Right lobe of liver (tissue), 6 donors: Measurements from ENCODE around the gene PPP1R14B. TPM values are rescaled to one million over a fixed set of nuclear protein-coding genes. Genes with fewer than 3 reads are reported as not detected.

Experiments
- ATAC-seq, 4 donors: fragments of 200-7000 bp; cut with Tn5 transposase; one replicate each; pipeline ENCODE4 v1.9.1; 2020; ENCODE audit warnings: mild to moderate bottlenecking in 4 of 4, moderate library complexity in 4 of 4
- DNase-seq, 3 donors: peaks; one replicate each; pipeline ENCODE4 v3.0.0-alpha.2; 2020
- H3K27ac ChIP-seq, 3 donors: fragments of 200-600 bp; one replicate each; pipeline ENCODE4 v1.8.0; 2022
- H3K27me3 ChIP-seq, 2 donors: fragments of 200-600 bp; one replicate each; pipeline ENCODE4 v1.8.0; 2022
- H3K36me3 ChIP-seq, 4 donors: fragments of 200-600 bp; sonication (generic) in 1 of 4; one replicate each; pipeline versions ENCODE4 v1.5.1 to v1.8.0; 2017 to 2022; ENCODE audit warnings: control low read depth in 1 of 4
- H3K4me1 ChIP-seq, 4 donors: fragments of 200-600 bp; sonication (generic) in 1 of 4; one replicate each; pipeline versions ENCODE4 v1.5.1 to v1.8.0; 2017 to 2022; ENCODE audit warnings: control low read depth in 1 of 4
- H3K4me3 ChIP-seq, 3 donors: fragments of 200-600 bp; one replicate each; pipeline ENCODE4 v1.8.0; 2022
- H3K9me3 ChIP-seq, 4 donors: fragments of 200-600 bp; sonication (generic) in 1 of 4; one replicate each; pipeline versions ENCODE4 v1.5.1 to v1.8.0; 2017 to 2022; ENCODE audit warnings: control low read depth in 1 of 4
- CTCF ChIP-seq, 4 donors: fragments of 200-600 bp in 3 of 4; fragments of 450-650 bp in 1 of 4; IDR thresholded peaks; one replicate each; pipeline versions ENCODE4 v1.5.1 to v1.8.0; 2016 to 2022; ENCODE audit warnings: antibody characterized with exemption in 4 of 4, mild to moderate bottlenecking in 2 of 4
- POLR2A ChIP-seq: fragments of 450-650 bp; IDR thresholded peaks from one replicate; pipeline ENCODE4 v1.6.1; 2017; ENCODE audit warnings: antibody characterized with exemption, mild to moderate bottlenecking
- WGBS: methylation state at CpG from one replicate; pipeline ENCODE4 v1.1.6; 2018; ENCODE audit warnings: low coverage, low lambda C conversion rate; ENCODE audit not compliant: insufficient coverage; ENCODE audit errors: missing lambda C conversion rate; 5-methylcytosine and 5-hydroxymethylcytosine counted together
- intact Hi-C, 2 donors: fragments of 100-400 bp; cut with DNase I; formaldehyde crosslinking; loops; one replicate each; pipeline versions ENCODE4 v1.11.2 to v1.14.1; 2022
- total RNA-seq, 6 experiments: library from RNA; depleted of rRNA in 2 of 6; stranded (reverse); fragments of >200 nt in 2 of 6; fragmentation: NEBNext Ultra II Directional in 3 of 6; extraction: Animal tissue kit (Norgen Biotek cat#: 25700) in 3 of 6; gene quantifications; one replicate each; pipeline versions ENCODE4 v1.1.0 to v1.2.4, GENCODE V29; 2016 to 2023
- donor health status: DM: no; HTN: yes; CAD: no.
- donor health status: DM: no; HTN: no; CAD: no.
- donor health status: DM: no; HTN: no; CAD: no.
- donor health status: DM: no; HTN: yes; CAD: no.
- donor health status: DM: no; HTN: yes; CAD: no.

Gene PPP1R14B
- total RNA-seq, 6 experiments from 2014 or later, result 34.1 to 90.3 (median 49.7) TPM

GRCh38 chr11:64224151-64224890, 22.4 kb downstream of the PPP1R14B start:
- intact Hi-C loops, result no loop called here
- ATAC-seq (no peak), DNase-seq (peak in 1 of 3 donors; percentile 49)
- TF ChIP-seq POLR2A (no peak), CTCF (IDR thresholded peaks at IDR 0.05) (no peak)
- no peaks in the 10 kb centered on the region for H3K27me3 ChIP-seq
- no peaks in the 10 kb centered on the region for H3K9me3 ChIP-seq
- WGBS, result 100% methylated on average over 1 of the region's 17 CpGs
- peaks cover 0 to 28% (median 0%) of the 10 kb centered on the region in 4 donors for H3K36me3 ChIP-seq
- no peak overlapping the region for H3K27ac ChIP-seq
- H3K4me1 ChIP-seq, result peaks cover 4 to 18% (median 11%) of the 10 kb centered on the region in 4 donors
- H3K4me3 ChIP-seq, result no peak overlapping the region

- intact Hi-C loops, result no loop called here
- H3K4me3 ChIP-seq, result no peak overlapping the region
- TF ChIP-seq POLR2A (no peak), CTCF (IDR thresholded peaks at IDR 0.05) (no peak)
- DNase-seq (peak in 2 of 3 donors; percentile 38 to 52), ATAC-seq (peak in 1 of 4 donors; percentile 1)
- WGBS, result 57% methylated on average over 2 of the region's 24 CpGs
- H3K4me1 ChIP-seq, result peaks cover 4 to 29% (median 17%) of the 10 kb centered on the region in 4 donors
- H3K9me3 ChIP-seq, result no peaks in the 10 kb centered on the region
- peaks cover 0 to 28% (median 0%) of the 10 kb centered on the region in 4 donors for H3K36me3 ChIP-seq
- H3K27me3 ChIP-seq, result no peaks in the 10 kb centered on the region
- H3K27ac ChIP-seq, result no peak overlapping the region
Observed at GRCh38 chr11:64223001-64223651, 23.6 kb downstream of the PPP1R14B start.

DNA sequence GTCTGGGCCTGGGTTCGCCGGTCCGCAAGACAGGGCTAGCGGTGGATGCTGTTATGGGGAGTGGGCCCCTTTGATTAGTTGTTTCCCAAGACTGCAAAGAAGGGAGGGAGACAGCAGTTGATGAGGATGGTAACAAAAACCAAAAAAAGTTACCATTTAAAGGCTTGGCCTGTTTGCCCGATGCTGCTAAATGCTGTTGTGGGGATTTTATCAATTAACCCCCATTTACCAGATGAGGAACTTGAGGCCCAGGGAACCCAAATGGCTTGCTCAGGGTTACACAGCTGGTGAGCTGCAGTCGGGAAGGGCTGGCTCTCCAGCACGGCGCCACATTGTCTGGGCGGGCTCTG, 24.1 kb downstream of the PPP1R14B start:
- Histone ChIP-seq H3K27ac (no peak overlapping the region), H3K36me3 (peaks cover 0 to 28% (median 0%) of the 10 kb centered on the region in 4 donors), H3K4me1 (peaks cover 4 to 30% (median 15%) of the 10 kb centered on the region in 4 donors), H3K4me3 (no peak overlapping the region), H3K9me3 (no peaks in the 10 kb centered on the region), H3K27me3 (no peaks in the 10 kb centered on the region)
- intact Hi-C loops, result no loop called here
- WGBS, result 72% methylated on average over 6 of the region's 9 CpGs
- TF ChIP-seq POLR2A, result no peak
- no peak for TF ChIP-seq CTCF (IDR thresholded peaks at IDR 0.05)
- DNase-seq (no peak), ATAC-seq (no peak)

DNA sequence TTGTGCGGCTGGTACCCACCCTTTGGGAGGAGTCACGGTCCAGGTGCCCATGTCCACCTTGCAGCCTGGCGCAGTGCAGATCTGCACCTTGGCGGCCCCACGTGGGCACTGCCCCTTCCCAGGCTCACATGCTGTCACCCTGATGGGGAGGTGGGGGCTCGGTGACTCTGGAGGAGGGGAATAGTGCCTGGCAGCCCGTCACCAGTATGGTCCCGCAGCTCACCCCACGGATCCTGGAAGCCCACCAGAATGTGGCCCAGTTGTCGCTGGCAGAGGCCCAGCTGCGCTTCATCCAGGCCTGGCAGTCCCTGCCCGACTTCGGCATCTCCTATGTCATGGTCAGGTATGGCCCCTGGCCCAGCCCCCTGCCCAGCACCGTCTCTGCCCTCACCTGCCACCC, 25.9 kb downstream of the PPP1R14B start:
- Histone ChIP-seq H3K4me1 (peaks cover 0 to 19% (median 9%) of the 10 kb centered on the region in 4 donors), H3K4me3 (no peak overlapping the region), H3K36me3 (peaks cover 0 to 28% (median 0%) of the 10 kb centered on the region in 4 donors), H3K27ac (no peak overlapping the region), H3K27me3 (no peaks in the 10 kb centered on the region), H3K9me3 (no peaks in the 10 kb centered on the region)
- 60% methylated on average over 1 of the region's 14 CpGs for WGBS
- intact Hi-C loops, result no loop called here
- DNase-seq, result peak in 1 of 3 donors; percentile 48
- TF ChIP-seq CTCF (IDR thresholded peaks at IDR 0.05) (no peak), POLR2A (no peak)
- no peak for ATAC-seq
